GM12878 (cell line): ENCODE results near the gene WBP1L. TPM values are rescaled to one million over a fixed set of nuclear protein-coding genes. Genes with fewer than 3 reads are reported as not detected.

Source experiments
- CBFB ChIP-seq: IDR thresholded peaks from 2 replicates; pipeline ENCODE4 v1.6.1; 2016; ENCODE audit warnings: antibody characterized with exemption, low read depth
- CEBPB ChIP-seq, 2 experiments: fragments of 150-350 bp in 1 of 2; IDR thresholded peaks; 2 replicates each; pipeline ENCODE4 v1.6.1; 2012 to 2014; ENCODE audit warnings: low read depth in 2 of 2, low read length in 2 of 2, borderline replicate concordance in 1 of 2, inconsistent platforms in 1 of 2
- DPF2 ChIP-seq: fragments of 450-650 bp; IDR thresholded peaks from 2 replicates; pipeline ENCODE4 v1.6.1; 2017; ENCODE audit warnings: mild to moderate bottlenecking
- EZH2 ChIP-seq: IDR thresholded peaks from 2 replicates; pipeline ENCODE4 v1.6.1; 2012; ENCODE audit warnings: low read depth, mild to moderate bottlenecking, control low read depth, inconsistent platforms, low read length, borderline replicate concordance; ENCODE audit not compliant: control insufficient read depth
- NFYA ChIP-seq: IDR thresholded peaks from 2 replicates; pipeline ENCODE4 v1.6.1; 2011; ENCODE audit warnings: low read depth, mild to moderate bottlenecking, low read length, improper control_type of control experiment, borderline replicate concordance
- NFYB ChIP-seq: IDR thresholded peaks from 2 replicates; pipeline ENCODE4 v1.6.1; 2011; ENCODE audit warnings: low read depth, mild to moderate bottlenecking, low read length, improper control_type of control experiment, moderate library complexity; ENCODE audit not compliant: insufficient read depth
- NR2C2 ChIP-seq: IDR thresholded peaks from 2 replicates; pipeline ENCODE4 v1.6.1; 2011; ENCODE audit warnings: borderline replicate concordance, low read depth; ENCODE audit not compliant: control insufficient read depth, insufficient read length
- POU2F2 ChIP-seq: IDR thresholded peaks from 3 replicates; pipeline ENCODE4 v1.6.1; 2011; ENCODE audit warnings: low read depth, mild to moderate bottlenecking, low read length, borderline replicate concordance
- RB1 ChIP-seq: fragments of 450-650 bp; formaldehyde crosslinking; IDR thresholded peaks from 2 replicates; pipeline ENCODE4 v1.6.1; 2017; ENCODE audit warnings: mild to moderate bottlenecking, borderline replicate concordance
- STAT1 ChIP-seq: fragments of 450-650 bp; conservative IDR thresholded peaks from 2 replicates; pipeline ENCODE4 v1.6.1; 2014; ENCODE audit warnings: antibody characterized with exemption, mild to moderate bottlenecking
- SUPT20H ChIP-seq: IDR thresholded peaks from 2 replicates; pipeline ENCODE4 v1.6.1; 2011; ENCODE audit warnings: low read depth, mild to moderate bottlenecking, low read length, moderate library complexity, borderline replicate concordance; ENCODE audit not compliant: control insufficient read depth
- polyA plus RNA-seq, 11 experiments: library from polyadenylated mRNA; depleted of rRNA in 4 of 11; unstranded in 6 of 11; stranded (reverse) in 5 of 11; fragments of >200 nt; fragmentation: Nextera tagmentation in 4 of 11; fragmentation: Illumina TruSeq in 1 of 11; extraction: Ambion mirVana in 4 of 11; extraction: Trizol in 1 of 11; gene quantifications; 1 replicate in 1 of 11; 2 replicates in 10 of 11; pipeline versions ENCODE4 v1.2.1 to v1.2.3, GENCODE V29; 2011 to 2016; ENCODE audit warnings: inconsistent platforms in 2 of 11, missing spikeins in 2 of 11, low read depth in 1 of 11
- total RNA-seq, 4 experiments: library from RNA; depleted of rRNA in 3 of 4; stranded (reverse); fragments of >200 nt in 3 of 4; fragmentation: Illumina TruSeq in 1 of 4; extraction: Trizol in 1 of 4; gene quantifications; 2 replicates each; pipeline versions ENCODE4 v1.2.1 to v1.2.3, GENCODE V29; 2013 to 2021
- TF ChIP-seq, protein P1 (sequence below): fragments of 450-650 bp; IDR thresholded peaks from 2 replicates; pipeline ENCODE4 v1.6.1; 2016; ENCODE audit warnings: mild to moderate bottlenecking

The WBP1L gene
- total and polyA plus RNA-seq, 10 of the 15 experiments (the other 5 are each of a cell fraction or from before 2014, with no cell fraction given), result 3.7 to 18.8 (median 12.3) TPM

GRCh38 chr10:102740229-102740628, 3.5 kb upstream of the WBP1L start (continued):
- TF ChIP-seq NR2C2 (no peak), CBFB (no peak), SUPT20H (no peak), RB1 (no peak), EZH2 (no peak), NFYA (no peak), CEBPB (IDR thresholded peaks at IDR 0.05; ENCODE audit: borderline replicate concordance in 1 of 2, low read depth in 2 of 2, low read length in 2 of 2) (no peak), DPF2 (no peak), STAT1 (no peak), POU2F2 (no peak), NFYB (no peak)
- TF ChIP-seq, protein P1, sequence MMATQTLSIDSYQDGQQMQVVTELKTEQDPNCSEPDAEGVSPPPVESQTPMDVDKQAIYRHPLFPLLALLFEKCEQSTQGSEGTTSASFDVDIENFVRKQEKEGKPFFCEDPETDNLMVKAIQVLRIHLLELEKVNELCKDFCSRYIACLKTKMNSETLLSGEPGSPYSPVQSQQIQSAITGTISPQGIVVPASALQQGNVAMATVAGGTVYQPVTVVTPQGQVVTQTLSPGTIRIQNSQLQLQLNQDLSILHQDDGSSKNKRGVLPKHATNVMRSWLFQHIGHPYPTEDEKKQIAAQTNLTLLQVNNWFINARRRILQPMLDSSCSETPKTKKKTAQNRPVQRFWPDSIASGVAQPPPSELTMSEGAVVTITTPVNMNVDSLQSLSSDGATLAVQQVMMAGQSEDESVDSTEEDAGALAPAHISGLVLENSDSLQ, result no peak
